ENCODE results near the gene ZBTB18. TPM values are rescaled to one million over a fixed set of nuclear protein-coding genes. Genes with fewer than 3 reads are reported as not detected.

Gene ZBTB18
- polyA plus RNA-seq, 1 of the 3 experiments (the other 2 are of a cell fraction), result 19.3 TPM

GRCh38 chr1:244052016-244052727 is 1.1 kb downstream of the ZBTB18 start (continued):
- TF ChIP-seq MAX (IDR thresholded peaks at IDR 0.05; ENCODE audit: low read depth), result 0 out of 2 replicates have a peak, but pooled peaks have one; percentile 40
- TF ChIP-seq TCF12 (IDR thresholded peaks at IDR 0.05), result peak; percentile 82
- TF ChIP-seq NFIC (IDR thresholded peaks at IDR 0.05; ENCODE audit: borderline replicate concordance), result peak; percentile 14; the same call in 1 of the 2 replicates
- TF ChIP-seq EP300 (IDR thresholded peaks at IDR 0.05; ENCODE audit: borderline replicate concordance in 1 of 2, low read depth in 1 of 2, low read length in 1 of 2), result peak in 1 of 2 experiments; percentile 75; a peak in 2 of 4 replicates
- peak; percentile 12; the same call in 1 of the 2 replicates for TF ChIP-seq RAD21 (IDR thresholded peaks at IDR 0.05; ENCODE audit: low read length)
- peak; percentile 56; the same call in 1 of the 2 replicates for TF ChIP-seq PBX3 (IDR thresholded peaks at IDR 0.05)
- no peak for TF ChIP-seq SMC3 (IDR thresholded peaks at IDR 0.05; ENCODE audit: low read depth, low read length)
- TF ChIP-seq YY1 (IDR thresholded peaks at IDR 0.05; ENCODE audit: low read depth), result no peak
- TF ChIP-seq CHD2 (IDR thresholded peaks at IDR 0.05; ENCODE audit: low read length, partially characterized antibody), result peak; percentile 80

- POLR2A ChIA-PET, result no interaction called here
- Histone ChIP-seq H3K4me1 (ENCODE audit: control insufficient read depth in 1 of 2, insufficient read depth in 2 of 2, low read depth in 1 of 2, low read length in 1 of 2) (peaks cover 17 to 61% of the 10 kb centered on the region in 2 experiments; a peak in 3 of 4 replicates), H3K4me2 (peak overlapping the region; percentile 96), H3K27ac (ENCODE audit: low read depth in 2 of 2, low read length in 1 of 2) (peak overlapping the region; percentile 72 to 93; a peak in 3 of 4 replicates), H4K20me1 (ENCODE audit: insufficient read depth) (peaks cover 29% of the 10 kb centered on the region), H3F3A (replicated peaks; ENCODE audit: insufficient read depth) (peaks cover 21% of the 10 kb centered on the region), H3K4me3 (ENCODE audit: low read depth in 2 of 2, low read length in 1 of 2) (peak overlapping the region; percentile 75 to 90; a peak in 3 of 4 replicates), H3K27me3 (ENCODE audit: insufficient read depth) (no peaks in the 10 kb centered on the region), H3K9me3 (no peaks in the 10 kb centered on the region), H3K79me2 (ENCODE audit: insufficient read depth) (peaks cover 78% of the 10 kb centered on the region), H3K9me2 (no peaks in the 10 kb centered on the region), H3K36me3 (replicated peaks in 1 of 2; ENCODE audit: control insufficient read depth in 1 of 2, insufficient read depth in 2 of 2, low read length in 1 of 2) (peaks cover 25 to 41% of the 10 kb centered on the region in 2 experiments), H2AFZ (ENCODE audit: low read depth) (no peak overlapping the region), H3K9ac (peak overlapping the region; percentile 94; the same call in 1 of the 2 replicates)
- no peak for TF ChIP-seq MEF2A (IDR thresholded peaks at IDR 0.05; ENCODE audit: borderline replicate concordance, low read depth)
- no peak for TF ChIP-seq MAX (IDR thresholded peaks at IDR 0.05; ENCODE audit: low read depth)
- 63% methylated on average over 6 of the region's 6 CpGs for WGBS (ENCODE audit: low lambda C conversion rate)
- no peak for DNase-seq
- CTCF ChIA-PET, result interaction anchor here (1.3 to 2.0 kb wide), 2 partner anchors 9 to 221 kb away, joined by 3 to 5 read pairs; no protein-coding TSS in a partner anchor
These were observed 1.7 kb downstream of the ZBTB18 start for GRCh38 chr1:244052728-244053312.

- Histone ChIP-seq H3K4me1 (ENCODE audit: control insufficient read depth in 1 of 2, insufficient read depth in 2 of 2, low read depth in 1 of 2, low read length in 1 of 2) (peaks cover 17 to 61% of the 10 kb centered on the region in 2 experiments; a peak in 3 of 4 replicates), H3K4me2 (peak overlapping the region; percentile 96; the same call in 1 of the 2 replicates), H3K9me2 (no peaks in the 10 kb centered on the region), H3K9me3 (no peaks in the 10 kb centered on the region), H3K27ac (ENCODE audit: low read depth in 2 of 2, low read length in 1 of 2) (peak overlapping the region in 1 of 2 experiments; percentile 64; a peak in 2 of 4 replicates), H3F3A (replicated peaks; ENCODE audit: insufficient read depth) (peaks cover 30% of the 10 kb centered on the region), H3K4me3 (ENCODE audit: low read depth in 2 of 2, low read length in 1 of 2) (no peak overlapping the region), H3K27me3 (ENCODE audit: insufficient read depth) (no peaks in the 10 kb centered on the region), H3K9ac (no peak overlapping the region), H3K36me3 (replicated peaks in 1 of 2; ENCODE audit: control insufficient read depth in 1 of 2, insufficient read depth in 2 of 2, low read length in 1 of 2) (peaks cover 28 to 44% of the 10 kb centered on the region in 2 experiments), H3K79me2 (ENCODE audit: insufficient read depth) (peaks cover 82% of the 10 kb centered on the region), H4K20me1 (ENCODE audit: insufficient read depth) (peaks cover 29% of the 10 kb centered on the region), H2AFZ (ENCODE audit: low read depth) (no peak overlapping the region)
- CTCF ChIA-PET, result interaction anchor here (1.3 kb wide), 1 partner anchor 8 kb away, joined by 3 read pairs; no protein-coding TSS in a partner anchor
- 89% methylated on average over 11 of the region's 11 CpGs for WGBS (ENCODE audit: low lambda C conversion rate)
- POLR2A ChIA-PET, result no interaction called here
- no peak for DNase-seq
- TF ChIP-seq MAX (IDR thresholded peaks at IDR 0.05; ENCODE audit: low read depth) (no peak), TCF12 (IDR thresholded peaks at IDR 0.05) (no peak), SIN3A (IDR thresholded peaks at IDR 0.05; ENCODE audit: borderline replicate concordance, low read depth, low read length) (no peak), NRF1 (IDR thresholded peaks at IDR 0.05; ENCODE audit: low read depth, low read length) (no peak), CTCF (IDR thresholded peaks at IDR 0.05) (no peak), ELF1 (IDR thresholded peaks at IDR 0.05) (no peak), EP300 (IDR thresholded peaks at IDR 0.05; ENCODE audit: borderline replicate concordance in 1 of 2, low read depth in 1 of 2, low read length in 1 of 2) (no peak), FOSL2 (IDR thresholded peaks at IDR 0.05; ENCODE audit: borderline replicate concordance, low read depth) (no peak), PBX3 (IDR thresholded peaks at IDR 0.05) (no peak), USF2 (IDR thresholded peaks at IDR 0.05; ENCODE audit: borderline replicate concordance, low read depth, low read length) (no peak), RAD21 (IDR thresholded peaks at IDR 0.05; ENCODE audit: low read length) (no peak), YY1 (IDR thresholded peaks at IDR 0.05; ENCODE audit: low read depth) (no peak)
These were observed 2.7 kb downstream of the ZBTB18 start for GRCh38 chr1:244053831-244054230.

Measured in SK-N-SH (cell line).